NCI-H2029 (cell line): Measurements from ENCODE around the gene TTC39B.
"Not testable (repeated sequence)": the region's sequence is repeated elsewhere in the genome, so short reads cannot be mapped to it uniquely, and the experiment has no call there.

Experiments used
- DNase-seq: peaks from one replicate; lab custom pipeline; 2025; lab: John Stamatoyannopoulos, UW

TTC39B gene

DNA sequence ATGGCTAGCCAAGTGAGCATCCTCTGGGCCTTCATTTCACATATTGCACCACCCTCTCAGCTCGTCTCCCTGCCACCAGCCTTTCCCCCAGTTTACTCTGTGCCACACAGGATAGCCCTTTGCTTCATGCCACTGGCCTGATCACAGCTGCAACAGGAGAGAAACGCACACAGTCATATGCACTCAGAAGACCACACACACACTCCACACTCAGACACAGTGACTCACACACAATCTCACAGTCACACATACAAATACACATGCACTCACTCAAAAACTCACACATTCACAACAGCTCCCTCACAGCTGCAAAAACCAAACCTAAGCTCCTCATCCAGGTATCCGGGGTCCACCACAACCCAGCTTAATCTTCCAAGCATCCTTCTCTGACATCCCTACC lies 38.7 kb downstream of the TTC39B start:
- no peak for DNase-seq

DNA sequence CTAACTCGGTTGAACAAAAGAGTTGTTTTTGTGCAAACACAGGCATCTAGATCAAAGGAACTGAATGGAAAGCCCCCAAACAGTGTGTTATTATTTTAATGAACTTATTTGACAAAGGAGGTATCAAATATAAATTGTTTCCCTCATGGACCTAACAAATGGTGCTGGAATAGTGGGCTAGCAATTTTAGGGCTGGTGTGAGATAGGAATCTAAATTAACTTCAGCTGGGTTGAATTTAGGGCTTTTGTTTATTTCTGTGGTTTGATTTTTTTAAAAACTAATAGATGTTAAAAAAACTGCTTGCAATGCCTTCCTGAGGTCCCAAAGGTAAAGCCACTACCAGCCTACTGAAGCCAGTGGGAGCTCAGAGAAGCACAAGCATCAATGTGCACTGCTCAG lies 42.1 kb downstream of the TTC39B start:
- no peak for DNase-seq

DNA sequence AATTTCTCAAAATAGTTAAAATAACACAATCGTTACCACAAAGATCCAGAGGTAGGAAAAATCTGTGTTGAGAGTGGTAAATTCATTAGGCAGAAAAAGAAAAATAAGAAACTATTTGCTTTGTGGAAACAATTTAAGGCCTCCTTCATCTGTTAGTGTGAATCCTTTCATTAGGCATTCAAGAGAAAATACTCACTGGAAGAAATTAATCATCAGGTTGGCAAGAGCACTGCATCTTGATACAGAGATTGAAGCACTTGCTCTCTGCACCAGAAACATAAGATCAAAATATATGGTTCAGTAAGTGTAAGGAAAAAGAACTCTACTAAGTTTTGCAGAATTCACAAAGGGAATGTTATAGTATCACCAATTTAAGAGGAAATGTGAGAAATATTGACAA lies 44.4 kb downstream of the TTC39B start:
- DNase-seq, result no peak

DNA sequence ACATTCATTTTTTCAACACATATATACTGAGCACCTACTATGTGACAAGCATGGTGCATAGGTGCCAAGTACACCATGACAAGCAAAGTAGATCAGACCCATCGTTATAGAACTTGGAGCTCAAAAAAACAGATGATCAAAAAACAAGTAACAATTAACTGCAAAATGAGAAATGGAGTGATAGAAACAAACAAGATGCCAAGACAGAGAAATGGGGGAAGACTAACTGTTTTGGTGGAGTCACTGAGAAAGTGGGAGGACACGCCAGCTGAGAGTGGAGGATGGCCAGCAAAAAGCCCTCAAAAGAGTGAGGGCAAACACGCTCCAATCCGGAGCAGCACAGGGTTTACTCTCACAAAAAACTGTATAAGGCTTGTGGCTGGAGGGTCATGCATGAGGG lies 50.6 kb downstream of the TTC39B start:
- DNase-seq, result no peak

DNA sequence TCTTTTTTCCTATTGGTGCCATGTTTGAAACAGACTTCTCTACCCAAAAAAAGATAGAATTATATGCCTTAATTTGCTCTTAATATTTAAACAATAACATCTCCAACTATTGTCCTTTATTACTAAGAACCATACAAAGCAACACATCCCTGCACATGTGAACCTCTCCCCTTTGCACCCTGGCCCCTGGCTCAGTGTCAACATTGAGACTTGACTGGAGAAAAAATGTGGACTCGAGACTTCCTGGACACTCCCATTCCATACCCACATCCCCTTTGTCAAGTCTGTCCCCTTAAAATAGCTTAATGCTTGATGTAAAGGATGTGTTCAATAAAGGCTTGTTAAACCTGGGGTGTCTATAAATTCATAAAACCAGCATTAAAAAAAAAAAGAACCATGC lies 53.2 kb downstream of the TTC39B start:
- DNase-seq, result no peak

DNA sequence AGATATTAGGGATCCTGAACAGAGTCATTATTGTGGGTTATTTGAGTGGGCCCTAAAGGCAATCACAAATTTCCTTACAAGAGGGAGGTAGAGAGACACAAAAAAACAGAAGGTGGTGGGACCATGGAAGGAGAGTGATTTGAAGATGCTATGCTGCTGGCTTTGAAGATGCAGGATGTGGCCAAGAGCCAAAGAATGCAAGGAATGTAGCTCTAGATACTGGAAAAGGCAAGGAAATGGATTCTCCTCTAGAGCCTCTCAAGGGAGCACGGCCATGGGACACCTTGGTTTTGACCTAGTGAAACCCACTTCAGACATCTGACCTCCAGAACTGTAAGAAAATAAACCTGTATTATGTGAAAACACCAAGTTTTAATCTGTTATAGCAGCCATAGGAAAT lies 53.8 kb downstream of the TTC39B start:
- no peak for DNase-seq

DNA sequence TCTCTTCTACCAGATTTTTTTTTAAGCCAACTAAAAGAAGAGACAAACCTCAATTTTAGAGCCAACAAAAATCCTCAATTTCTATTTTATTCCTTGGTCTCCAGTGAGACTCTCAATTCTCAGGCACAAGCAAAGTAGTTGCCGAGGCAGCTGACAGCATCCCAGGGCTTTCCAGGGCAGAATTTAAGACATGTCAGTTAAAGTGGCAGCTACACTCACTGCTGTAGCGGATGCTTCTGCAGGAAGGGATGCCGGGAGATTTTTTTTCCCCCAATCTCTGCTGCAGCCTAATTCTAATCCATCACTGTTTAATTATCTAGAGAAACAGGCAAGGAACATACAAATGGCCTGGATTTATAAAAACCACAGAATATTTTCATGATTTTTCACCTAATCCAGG lies 57.0 kb downstream of the TTC39B start:
- no peak for DNase-seq

DNA sequence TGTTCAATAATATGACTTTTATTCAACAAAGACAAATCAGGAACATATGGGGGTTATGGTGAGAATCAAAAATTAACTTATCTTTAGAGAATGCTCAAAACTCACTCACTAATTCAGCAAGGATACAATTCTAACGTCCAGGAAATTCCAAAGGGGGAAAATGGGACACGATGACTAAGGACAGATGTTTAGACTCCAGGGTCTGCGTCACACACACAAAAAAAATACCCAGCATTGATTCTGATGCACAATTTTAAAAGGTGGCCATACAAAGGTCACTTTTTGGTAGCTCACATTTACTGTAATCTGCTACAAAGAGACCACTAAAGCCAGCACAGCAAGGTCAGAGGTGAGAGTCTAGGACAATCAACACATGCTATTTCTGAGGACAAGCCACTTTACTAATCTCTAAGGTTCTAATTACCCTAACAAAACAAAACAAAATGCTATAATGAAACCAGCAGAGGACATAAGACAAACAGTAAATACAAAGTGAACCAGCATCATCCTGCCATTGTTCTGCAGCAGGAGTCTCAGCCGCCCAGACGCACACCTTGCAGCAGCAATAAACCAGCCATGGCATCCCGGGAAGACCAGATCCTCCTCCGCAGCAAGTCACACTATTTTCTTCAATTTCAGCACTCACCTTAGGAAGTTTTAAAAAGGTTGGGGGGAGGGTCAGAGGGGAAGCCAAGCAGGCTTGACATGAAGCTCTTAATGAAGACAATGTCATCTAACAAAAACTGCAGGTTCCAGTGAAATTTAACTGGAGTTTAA lies 57.8 kb downstream of the TTC39B start:
- DNase-seq, result no peak

DNA sequence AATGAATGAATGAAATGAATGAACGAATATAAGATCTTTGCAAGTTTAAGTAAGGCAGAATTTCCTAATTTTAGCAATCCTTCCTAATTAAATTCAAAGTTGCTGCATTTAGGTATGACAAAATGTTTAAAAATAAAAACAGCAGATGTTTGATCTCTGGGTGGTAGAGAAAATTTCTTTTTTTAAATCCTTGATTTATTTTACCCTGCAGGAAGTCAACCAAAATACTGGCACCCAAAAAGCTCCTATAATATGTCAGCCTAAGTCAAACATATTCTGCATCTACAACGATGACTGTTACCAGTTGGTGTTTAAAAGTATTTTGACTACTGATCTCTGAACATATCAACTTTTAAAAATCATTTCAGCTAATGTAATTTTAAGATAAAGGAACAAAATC lies 58.4 kb downstream of the TTC39B start:
- DNase-seq, result no peak

DNA sequence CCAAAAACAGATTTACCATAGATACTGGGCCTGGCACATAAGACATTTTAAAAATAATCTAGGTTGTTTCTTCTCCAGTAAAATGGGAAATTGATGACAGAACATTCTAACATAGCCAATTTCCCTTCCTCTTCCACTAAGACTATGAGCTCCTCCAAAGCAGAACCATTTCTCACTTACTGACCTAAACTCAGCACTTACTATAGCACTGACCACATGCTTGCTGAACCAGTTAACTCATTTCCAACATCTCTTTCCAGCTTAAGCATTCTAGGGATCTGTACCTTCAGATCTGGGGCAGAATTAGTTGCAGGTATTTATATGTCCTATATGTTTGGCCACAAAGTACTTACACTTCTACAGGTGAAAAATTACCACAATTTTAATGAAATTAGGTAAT lies 58.9 kb downstream of the TTC39B start:
- DNase-seq, result no peak

DNA sequence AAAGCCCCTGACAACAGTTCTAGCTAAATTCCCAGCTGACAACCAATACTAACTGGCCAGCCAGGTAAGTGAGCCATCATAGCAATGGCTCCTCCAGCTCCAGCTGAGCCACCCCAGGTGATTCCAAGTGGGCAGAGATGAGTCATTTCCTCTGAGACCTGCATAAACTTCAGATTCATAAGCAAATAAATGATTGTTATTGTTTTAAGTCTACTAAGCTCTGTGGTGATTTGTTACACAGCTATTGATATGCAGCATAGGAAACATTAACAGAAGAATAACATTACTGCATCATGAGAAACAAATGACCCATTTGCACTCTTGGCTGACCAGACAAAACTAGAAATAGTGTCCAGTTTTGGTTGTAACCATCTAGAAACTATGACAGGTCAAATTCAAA lies 60.3 kb downstream of the TTC39B start:
- no peak for DNase-seq

DNA sequence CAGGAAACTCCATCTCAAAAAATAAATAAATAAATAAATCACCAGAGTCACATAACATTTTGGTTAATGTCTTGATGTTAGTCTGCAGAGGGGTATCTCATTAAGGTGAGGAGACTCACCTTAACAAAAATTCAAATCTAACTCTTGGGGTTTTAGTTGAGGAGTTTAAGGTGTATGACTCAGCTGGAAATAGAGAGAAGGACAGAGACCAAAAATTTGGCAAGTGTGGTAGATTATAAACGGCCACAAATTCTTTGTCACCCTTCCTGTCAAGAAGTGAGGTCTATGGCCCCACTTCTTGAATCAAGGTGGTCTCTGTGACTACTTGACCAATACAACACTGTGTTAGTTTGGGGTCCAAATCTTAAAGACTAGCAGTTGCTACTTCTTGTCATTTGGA lies 60.8 kb downstream of the TTC39B start:
- no peak for DNase-seq

DNA sequence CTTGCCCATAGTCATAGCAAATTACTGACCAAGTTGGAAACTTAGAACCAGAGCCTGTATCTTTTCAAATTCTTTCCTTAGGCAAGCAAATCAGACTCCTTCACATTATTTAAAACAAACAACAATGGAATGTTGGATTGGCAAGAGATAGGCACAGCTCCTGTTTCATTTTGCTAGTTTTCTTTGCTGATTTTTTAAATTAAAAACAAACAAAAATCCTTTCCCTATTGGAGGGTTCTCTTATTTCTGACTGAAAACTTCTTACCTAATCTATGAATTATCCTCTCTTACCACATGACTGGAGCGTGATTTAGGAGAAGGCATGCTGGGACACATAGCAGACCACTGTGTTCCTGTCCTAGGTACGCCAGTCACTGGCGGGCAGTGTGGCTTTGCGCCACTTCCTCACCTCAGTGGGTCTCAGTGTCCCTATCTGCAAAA lies 63.0 kb downstream of the TTC39B start:
- no peak for DNase-seq

DNA sequence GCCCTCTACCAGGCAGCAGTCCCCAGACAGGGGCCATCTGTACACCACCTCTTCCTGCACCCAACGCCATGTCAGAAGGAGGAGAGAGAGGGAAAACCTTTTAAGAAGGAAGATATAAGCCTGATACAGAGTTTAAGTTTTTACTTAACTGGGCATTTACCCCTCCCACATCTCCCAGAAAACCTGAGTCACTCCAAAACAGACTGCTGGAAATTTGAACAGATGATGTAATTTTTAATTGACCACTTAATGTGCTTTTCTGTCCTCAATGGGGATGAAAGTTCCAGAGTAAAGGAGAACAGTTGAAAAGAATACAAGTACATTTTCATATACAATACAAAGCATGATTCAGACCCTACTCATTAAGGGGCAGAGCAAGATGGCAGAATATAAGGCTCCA lies 63.9 kb downstream of the TTC39B start:
- no peak for DNase-seq

DNA sequence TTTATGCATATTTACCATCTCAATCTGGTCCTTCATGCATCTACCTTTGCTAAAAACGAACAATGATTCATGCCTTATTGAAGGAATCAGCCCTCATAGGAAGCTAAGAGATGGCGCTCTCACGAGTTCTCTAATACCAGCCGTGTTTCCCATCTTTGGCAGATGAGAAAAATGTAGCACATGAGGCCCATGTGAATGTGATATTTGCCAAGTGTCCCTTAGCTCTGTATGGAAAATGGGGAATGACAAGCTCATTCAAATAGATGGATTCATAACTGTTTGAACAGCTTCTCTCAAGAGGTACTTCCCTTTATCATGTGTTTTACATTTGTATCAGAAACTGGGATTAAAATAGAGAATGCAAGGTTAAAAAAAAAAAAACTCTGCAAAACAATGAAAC lies 66.1 kb downstream of the TTC39B start:
- DNase-seq, result peak; percentile 29

DNA sequence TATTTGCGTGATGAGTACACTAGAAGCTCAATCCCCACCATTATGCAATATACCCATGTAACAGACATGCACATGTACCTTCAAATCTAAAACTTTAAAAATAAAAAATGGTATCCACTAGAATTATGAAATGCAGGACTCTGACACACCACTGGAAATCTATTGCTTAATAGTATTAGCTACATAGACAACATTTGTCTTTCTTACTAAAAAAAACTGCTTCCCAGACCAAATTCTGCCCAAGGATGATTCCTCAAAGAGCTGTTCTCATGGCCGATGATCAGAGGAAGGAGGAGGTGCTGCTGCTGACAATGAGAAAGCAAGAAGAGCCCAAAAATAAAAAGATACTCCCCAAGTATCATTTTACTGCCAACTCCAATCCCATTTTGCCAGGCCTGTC lies 67.2 kb downstream of the TTC39B start:
- no peak for DNase-seq

DNA sequence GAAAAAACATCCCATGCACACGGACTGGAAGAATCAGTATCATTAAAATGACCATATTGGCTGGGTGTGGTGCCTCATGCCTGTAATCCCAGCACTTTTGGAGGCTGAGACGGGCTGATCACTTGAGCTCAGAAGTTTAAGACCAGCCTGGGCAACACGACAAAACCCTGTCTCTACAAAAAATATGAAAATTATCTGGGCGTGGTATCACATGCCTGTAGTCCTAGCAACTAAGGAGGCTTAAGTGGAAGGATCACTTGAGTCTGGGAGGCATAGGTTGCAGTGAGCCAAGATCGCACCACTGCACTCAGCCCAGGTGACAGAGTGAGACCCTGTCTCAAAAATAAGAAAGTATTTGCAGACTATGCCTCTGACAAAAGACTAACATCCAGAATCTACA lies 68.4 kb downstream of the TTC39B start:
- no peak for DNase-seq

DNA sequence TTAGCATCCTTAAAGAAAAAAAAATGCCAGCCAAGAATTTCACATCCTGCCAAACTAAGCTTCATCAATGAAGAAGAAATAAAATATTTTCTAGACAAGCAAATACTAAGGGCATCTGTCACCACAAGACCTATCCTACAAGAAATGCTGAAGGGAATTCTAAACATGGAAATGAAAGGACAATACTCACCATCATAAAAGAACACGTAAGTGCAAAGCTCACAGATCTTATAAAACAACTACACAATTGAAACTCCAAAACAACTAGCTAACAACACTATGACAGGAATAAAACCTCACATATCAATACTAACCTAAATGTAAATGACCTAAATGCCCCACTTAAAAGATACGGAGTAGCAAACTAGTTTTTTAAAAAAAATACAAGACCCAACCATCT lies 71.4 kb downstream of the TTC39B start:
- DNase-seq, result no peak

DNA sequence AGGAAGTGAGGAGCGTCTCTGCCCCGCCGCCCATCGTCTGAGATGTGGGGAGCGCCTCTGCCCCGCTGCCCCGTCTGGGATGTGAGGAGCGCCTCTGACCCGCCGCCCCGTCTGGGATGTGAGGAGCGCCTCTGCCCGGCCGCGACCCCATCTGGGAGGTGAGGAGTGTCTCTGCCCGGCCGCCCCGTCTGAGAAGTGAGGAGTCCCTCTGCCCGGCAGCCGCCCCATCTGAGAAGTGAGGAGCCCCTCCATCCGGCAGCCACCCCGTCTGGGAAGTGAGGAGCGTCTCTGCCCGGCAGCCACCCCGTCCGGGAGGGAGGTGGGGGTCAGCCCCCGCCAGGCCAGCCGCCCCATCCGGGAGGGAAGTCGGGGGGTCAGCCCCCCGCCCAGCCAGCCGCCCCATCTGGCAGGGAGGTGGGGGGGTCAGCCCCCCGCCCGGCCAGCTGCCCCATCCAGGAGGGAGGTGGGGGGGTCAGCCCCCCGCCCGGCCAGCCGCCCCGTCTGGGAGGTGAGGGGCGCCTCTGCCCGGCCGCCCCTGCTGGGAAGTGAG lies 73.0 kb downstream of the TTC39B start:
- DNase-seq, result not testable (repeated sequence)

DNA sequence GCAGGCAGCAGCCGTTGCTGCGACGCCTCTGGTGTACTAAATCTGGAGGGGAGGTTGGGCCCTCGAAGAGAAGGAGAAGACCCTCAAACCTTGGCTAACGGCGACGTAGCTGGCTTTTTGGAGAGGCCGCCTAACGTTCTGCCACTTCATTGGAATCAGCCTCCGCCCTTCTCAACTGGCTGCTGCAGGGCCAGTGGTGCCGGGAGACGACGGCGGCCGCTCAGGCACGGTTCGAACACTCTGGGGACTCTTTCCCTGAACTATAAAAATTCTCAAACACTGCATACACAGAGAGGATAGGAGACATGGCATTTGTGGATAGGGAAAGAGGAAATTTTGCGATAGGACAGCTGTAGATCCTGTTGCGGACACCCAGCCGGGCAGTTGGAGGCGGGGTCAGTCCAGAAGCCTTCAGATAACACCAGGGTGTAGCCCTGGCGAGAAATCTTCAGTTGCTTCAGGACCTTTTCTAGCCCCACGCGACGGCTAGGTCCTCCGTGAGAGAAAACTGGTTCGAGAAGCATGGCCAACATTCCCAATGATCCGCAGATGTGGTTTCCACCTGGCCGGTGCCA lies 74.2 kb downstream of the TTC39B start:
- DNase-seq, result not testable (repeated sequence)

DNA sequence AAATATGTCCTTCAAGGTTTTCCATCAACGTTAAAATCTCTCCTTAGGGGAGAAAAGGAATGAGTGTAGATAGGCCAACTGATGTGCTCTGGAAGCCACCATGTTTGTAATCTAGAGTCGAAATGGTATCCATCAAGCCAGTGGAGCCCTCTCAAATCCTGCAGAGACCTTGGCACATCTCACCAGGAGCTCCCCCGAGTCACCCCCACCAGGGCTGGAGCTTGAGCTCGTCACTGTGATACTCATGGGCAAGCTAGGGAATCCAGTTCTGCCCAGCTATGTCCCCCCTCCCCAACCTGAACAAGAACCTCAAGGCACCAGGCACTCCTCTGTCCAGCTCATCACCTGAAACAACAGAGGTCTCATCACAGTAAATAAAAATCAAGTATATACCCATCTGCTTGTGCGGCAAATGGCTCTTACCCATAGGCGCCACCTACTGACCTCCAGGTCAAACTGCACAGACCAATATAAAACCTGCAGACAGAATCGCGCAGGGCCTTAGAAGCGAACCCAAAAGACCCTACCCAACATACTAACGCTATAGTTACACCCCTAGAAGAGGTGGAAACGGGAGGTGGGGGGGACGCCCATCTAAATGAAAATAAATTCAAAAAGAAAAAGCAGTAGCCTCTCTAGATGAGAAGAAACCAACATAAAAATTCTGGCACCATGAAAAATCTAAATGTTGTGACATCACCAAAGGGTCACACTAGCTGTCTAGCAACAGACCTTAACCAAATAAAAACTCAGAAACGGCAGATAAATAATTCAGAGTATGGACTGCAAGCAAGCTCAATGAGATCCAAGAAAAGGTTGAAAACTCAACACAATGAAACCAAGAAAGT lies 75.0 kb downstream of the TTC39B start:
- no peak for DNase-seq

DNA sequence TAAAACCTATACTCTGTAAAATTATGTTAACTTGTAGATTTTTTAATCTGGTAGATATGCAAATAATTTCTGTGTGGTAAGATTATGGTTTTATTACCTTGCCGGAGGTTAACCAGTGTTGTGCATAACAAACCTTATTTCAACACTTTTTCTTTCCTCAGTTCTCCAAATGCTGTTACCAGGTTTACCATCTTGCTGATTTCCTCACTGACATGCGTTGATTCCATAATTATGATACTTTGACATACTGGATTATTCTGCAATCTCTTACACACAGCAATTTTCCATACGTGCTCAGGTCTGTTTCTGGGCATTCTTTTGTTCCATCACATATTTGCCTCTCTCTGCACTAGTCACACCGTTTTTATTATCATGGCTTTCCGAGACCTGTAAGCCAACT lies 77.6 kb downstream of the TTC39B start:
- no peak for DNase-seq

DNA sequence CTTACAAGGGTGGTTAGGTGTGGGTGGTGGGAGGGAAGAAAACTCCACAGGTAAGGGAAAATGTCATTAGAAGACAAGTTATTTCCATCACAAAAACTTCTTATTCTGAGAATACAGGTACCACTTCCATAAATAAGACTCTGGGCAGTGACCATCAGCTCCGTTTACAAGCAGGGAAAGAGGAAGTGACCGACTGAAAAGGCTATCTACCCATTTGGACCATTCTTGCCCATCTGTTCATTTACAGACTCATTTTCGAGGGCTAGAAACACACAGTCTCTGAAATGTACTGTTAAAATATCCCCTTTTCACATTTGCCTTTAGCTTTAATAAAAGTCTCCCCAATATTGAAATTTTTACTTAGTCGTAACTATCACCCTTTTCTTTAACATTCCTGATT lies 79.5 kb downstream of the TTC39B start:
- no peak for DNase-seq
